ENCODE results near the gene LRSAM1.

The LRSAM1 gene

GRCh38 chr9:127490535-127491230, 39.4 kb downstream of the LRSAM1 start:
- TF ChIP-seq POLR2AphosphoS5 (IDR thresholded peaks at IDR 0.05; ENCODE audit: low read depth, low read length) (no peak), PAX5 (IDR thresholded peaks at IDR 0.05; ENCODE audit: insufficient read depth, low read length, severe bottlenecking) (no peak), POLR2A (IDR thresholded peaks at IDR 0.05; ENCODE audit: low read depth, low read length) (no peak)
- DNase-seq (ENCODE audit: insufficient read length, low spot score) = no peak
- FAIRE-seq = no peak

- FAIRE-seq (no peak), DNase-seq (ENCODE audit: insufficient read length, low spot score) (no peak)
- no peak for TF ChIP-seq POLR2AphosphoS5 (IDR thresholded peaks at IDR 0.05; ENCODE audit: low read depth, low read length)
- no peak for TF ChIP-seq SPI1 (IDR thresholded peaks at IDR 0.05; ENCODE audit: low read depth, low read length)
- no peak for TF ChIP-seq POU2F2 (IDR thresholded peaks at IDR 0.05; ENCODE audit: low read depth, low read length)
- no peak for TF ChIP-seq TAF1 (IDR thresholded peaks at IDR 0.05; ENCODE audit: low read depth, low read length)
- no peak for TF ChIP-seq PAX5 (IDR thresholded peaks at IDR 0.05; ENCODE audit: insufficient read depth, low read length, severe bottlenecking)
- no peak for TF ChIP-seq POLR2A (IDR thresholded peaks at IDR 0.05; ENCODE audit: low read depth, low read length)
Measured at GRCh38 chr9:127491516-127491915, 40.2 kb downstream of the LRSAM1 start.

DNA sequence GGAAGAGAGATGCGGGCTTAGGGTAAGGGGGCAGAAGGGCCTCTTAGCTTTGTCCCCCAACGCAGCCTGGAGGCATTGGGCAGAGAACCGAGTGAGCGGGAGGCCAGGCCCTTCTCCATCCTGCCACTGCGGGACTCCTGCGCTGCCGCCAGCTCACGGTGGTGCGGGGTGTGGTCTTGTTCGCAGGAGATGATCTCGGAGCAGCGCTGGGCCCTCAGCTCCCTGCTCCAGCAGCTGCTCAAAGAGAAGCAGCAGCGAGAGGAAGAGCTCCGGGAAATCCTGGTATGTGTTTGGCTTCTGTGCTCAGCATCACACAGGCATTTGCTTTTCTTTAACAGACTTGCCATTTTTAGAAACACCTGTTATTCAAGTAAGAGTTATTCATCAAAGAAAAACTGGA, 41.3 kb downstream of the LRSAM1 start:
- TF ChIP-seq SPI1 (IDR thresholded peaks at IDR 0.05; ENCODE audit: low read depth, low read length) (no peak), PAX5 (IDR thresholded peaks at IDR 0.05; ENCODE audit: insufficient read depth, low read length, severe bottlenecking) (no peak), POLR2AphosphoS5 (IDR thresholded peaks at IDR 0.05; ENCODE audit: low read depth, low read length) (no peak), TAF1 (IDR thresholded peaks at IDR 0.05; ENCODE audit: low read depth, low read length) (no peak), POLR2A (IDR thresholded peaks at IDR 0.05; ENCODE audit: low read depth, low read length) (no peak), POU2F2 (IDR thresholded peaks at IDR 0.05; ENCODE audit: low read depth, low read length) (no peak)
- no peak for FAIRE-seq
- DNase-seq (ENCODE audit: insufficient read length, low spot score) = no peak

GRCh38 chr9:127493592-127494303, 42.4 kb downstream of the LRSAM1 start:
- no peak for TF ChIP-seq PAX5 (IDR thresholded peaks at IDR 0.05; ENCODE audit: insufficient read depth, low read length, severe bottlenecking)
- no peak for TF ChIP-seq TAF1 (IDR thresholded peaks at IDR 0.05; ENCODE audit: low read depth, low read length)
- no peak for TF ChIP-seq POLR2AphosphoS5 (IDR thresholded peaks at IDR 0.05; ENCODE audit: low read depth, low read length)
- TF ChIP-seq POU2F2 (IDR thresholded peaks at IDR 0.05; ENCODE audit: low read depth, low read length) = no peak
- TF ChIP-seq POLR2A (IDR thresholded peaks at IDR 0.05; ENCODE audit: low read depth, low read length) = no peak
- no peak for TF ChIP-seq SPI1 (IDR thresholded peaks at IDR 0.05; ENCODE audit: low read depth, low read length)
- DNase-seq (ENCODE audit: insufficient read length, low spot score) (no peak), FAIRE-seq (no peak)

DNA sequence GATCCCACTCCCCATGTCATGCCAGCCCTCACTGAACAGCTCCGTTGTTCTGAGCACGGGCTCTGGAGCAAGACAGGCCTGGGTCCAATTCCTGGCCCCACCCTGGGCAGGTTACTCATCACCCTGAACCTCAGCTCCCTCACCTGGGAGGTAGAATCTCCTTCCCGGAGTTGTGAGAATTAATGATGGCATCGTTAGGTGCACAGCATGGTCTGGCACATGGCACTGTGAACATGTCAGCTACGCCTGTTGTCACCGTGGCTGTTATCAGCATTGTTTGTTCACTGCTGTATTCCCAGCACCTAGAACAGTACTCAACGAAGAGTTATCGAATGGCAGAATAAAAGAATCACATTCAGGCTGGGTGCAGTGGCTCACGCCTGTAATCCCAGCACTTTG, 43.0 kb downstream of the LRSAM1 start:
- FAIRE-seq (no peak), DNase-seq (ENCODE audit: insufficient read length, low spot score) (no peak)
- no peak for TF ChIP-seq TAF1 (IDR thresholded peaks at IDR 0.05; ENCODE audit: low read depth, low read length)
- no peak for TF ChIP-seq POLR2A (IDR thresholded peaks at IDR 0.05; ENCODE audit: low read depth, low read length)
- no peak for TF ChIP-seq POU2F2 (IDR thresholded peaks at IDR 0.05; ENCODE audit: low read depth, low read length)
- TF ChIP-seq SPI1 (IDR thresholded peaks at IDR 0.05; ENCODE audit: low read depth, low read length) = no peak
- TF ChIP-seq PAX5 (IDR thresholded peaks at IDR 0.05; ENCODE audit: insufficient read depth, low read length, severe bottlenecking) = no peak
- no peak for TF ChIP-seq POLR2AphosphoS5 (IDR thresholded peaks at IDR 0.05; ENCODE audit: low read depth, low read length)

DNA sequence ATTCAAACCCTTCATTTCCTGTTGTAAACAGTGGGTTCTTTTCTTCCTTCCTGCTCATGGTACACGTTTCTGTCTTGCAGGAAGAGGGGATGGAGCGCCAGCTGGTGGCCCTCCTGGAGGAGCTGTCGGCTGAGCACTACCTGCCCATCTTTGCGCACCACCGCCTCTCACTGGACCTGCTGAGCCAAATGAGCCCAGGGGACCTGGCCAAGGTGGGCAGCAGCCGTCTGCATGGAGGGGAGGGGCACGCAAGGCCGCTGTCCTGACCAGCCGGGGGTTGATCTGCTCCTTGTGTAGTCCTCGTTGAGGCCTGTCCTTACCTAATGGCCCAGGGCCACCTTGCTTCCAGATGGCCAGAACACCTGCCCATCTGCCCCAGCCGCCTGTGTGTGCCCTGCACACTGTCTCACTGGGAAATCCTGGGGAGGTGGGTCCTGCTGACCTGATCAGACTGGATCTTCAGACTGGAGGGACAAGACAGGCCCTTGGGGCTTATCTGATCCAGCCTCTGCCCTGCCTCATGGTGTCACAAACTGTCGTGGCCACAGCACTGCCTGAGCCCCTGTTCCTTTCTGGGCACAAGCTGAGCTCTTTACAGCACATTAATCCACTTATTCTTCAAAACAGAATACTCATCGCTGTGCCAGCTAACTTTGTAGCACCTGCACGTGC, 44.7 kb downstream of the LRSAM1 start:
- no peak for TF ChIP-seq POU2F2 (IDR thresholded peaks at IDR 0.05; ENCODE audit: low read depth, low read length)
- TF ChIP-seq PAX5 (IDR thresholded peaks at IDR 0.05; ENCODE audit: insufficient read depth, low read length, severe bottlenecking) = no peak
- no peak for TF ChIP-seq POLR2A (IDR thresholded peaks at IDR 0.05; ENCODE audit: low read depth, low read length)
- no peak for TF ChIP-seq POLR2AphosphoS5 (IDR thresholded peaks at IDR 0.05; ENCODE audit: low read depth, low read length)
- no peak for TF ChIP-seq TAF1 (IDR thresholded peaks at IDR 0.05; ENCODE audit: low read depth, low read length)
- TF ChIP-seq SPI1 (IDR thresholded peaks at IDR 0.05; ENCODE audit: low read depth, low read length) = no peak
- no peak for DNase-seq (ENCODE audit: insufficient read length, low spot score)

GRCh38 chr9:127496974-127497373, 45.7 kb downstream of the LRSAM1 start:
- FAIRE-seq = no peak

More for the DNA sequence above, 44.7 kb downstream of the LRSAM1 start:
- no peak for FAIRE-seq

DNA sequence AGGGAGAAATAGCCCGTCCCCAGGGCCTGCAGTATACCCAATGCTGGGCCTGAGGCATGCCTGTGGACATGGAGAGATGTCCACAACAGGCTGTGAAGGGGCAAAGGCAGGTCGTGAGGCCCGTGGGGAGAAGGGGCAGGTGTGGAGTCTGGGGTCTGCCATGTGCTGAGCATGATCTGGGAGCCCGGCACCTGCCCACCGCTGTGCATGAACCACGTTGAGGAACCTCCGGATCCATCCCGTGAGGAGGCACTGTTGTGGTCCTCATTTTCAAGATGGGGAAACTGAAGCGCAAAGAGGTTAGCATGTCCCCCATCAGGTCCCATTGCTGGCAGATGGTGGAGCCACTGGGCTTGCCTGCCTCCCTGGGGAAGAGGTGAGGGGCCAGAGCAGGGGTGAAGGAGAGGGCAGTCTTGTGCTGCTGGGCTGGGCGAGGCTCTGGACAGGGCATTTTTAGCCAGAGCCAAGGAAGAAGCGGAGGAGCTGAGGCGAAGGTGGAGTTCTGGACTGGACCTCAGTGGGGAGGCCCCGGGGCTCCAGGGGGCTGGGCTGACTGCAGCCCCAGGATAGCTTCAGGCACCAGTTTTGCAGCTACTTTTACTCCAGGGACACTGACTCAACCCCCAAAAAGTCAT, 46.5 kb downstream of the LRSAM1 start:
- FAIRE-seq (no peak), DNase-seq (ENCODE audit: insufficient read length, low spot score) (no peak)
- TF ChIP-seq POLR2AphosphoS5 (IDR thresholded peaks at IDR 0.05; ENCODE audit: low read depth, low read length) = no peak
- TF ChIP-seq POLR2A (IDR thresholded peaks at IDR 0.05; ENCODE audit: low read depth, low read length) = no peak
- no peak for TF ChIP-seq SPI1 (IDR thresholded peaks at IDR 0.05; ENCODE audit: low read depth, low read length)
- no peak for TF ChIP-seq TAF1 (IDR thresholded peaks at IDR 0.05; ENCODE audit: low read depth, low read length)
- TF ChIP-seq POU2F2 (IDR thresholded peaks at IDR 0.05; ENCODE audit: low read depth, low read length) = no peak
- no peak for TF ChIP-seq PAX5 (IDR thresholded peaks at IDR 0.05; ENCODE audit: insufficient read depth, low read length, severe bottlenecking)

More at GRCh38 chr9:127496974-127497373, 45.7 kb downstream of the LRSAM1 start:
- TF ChIP-seq POU2F2 (IDR thresholded peaks at IDR 0.05; ENCODE audit: low read depth, low read length) (no peak), PAX5 (IDR thresholded peaks at IDR 0.05; ENCODE audit: insufficient read depth, low read length, severe bottlenecking) (no peak), TAF1 (IDR thresholded peaks at IDR 0.05; ENCODE audit: low read depth, low read length) (no peak), SPI1 (IDR thresholded peaks at IDR 0.05; ENCODE audit: low read depth, low read length) (no peak), POLR2A (IDR thresholded peaks at IDR 0.05; ENCODE audit: low read depth, low read length) (no peak), POLR2AphosphoS5 (IDR thresholded peaks at IDR 0.05; ENCODE audit: low read depth, low read length) (no peak)
- DNase-seq (ENCODE audit: insufficient read length, low spot score) = no peak

DNA sequence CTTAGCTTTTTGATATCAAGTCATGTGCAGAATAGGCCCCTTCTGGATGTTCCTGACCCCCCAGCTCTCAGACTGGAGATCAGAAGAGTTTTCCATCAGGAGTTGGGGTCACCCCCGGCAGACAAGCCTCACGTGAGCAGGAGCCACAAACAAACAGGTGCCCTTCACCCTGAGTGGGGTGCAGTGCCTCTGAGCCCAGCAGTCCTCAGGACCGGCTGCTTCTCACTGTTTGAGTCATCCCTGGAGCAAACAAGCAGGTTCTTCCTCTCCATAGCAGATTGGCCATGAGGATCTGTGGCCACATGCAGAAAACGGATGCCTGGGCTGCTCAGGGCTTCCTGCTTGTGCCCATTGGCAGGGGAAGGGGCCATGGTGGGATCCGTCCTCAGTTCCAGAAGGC, 47.0 kb downstream of the LRSAM1 start:
- DNase-seq (ENCODE audit: insufficient read length, low spot score) (no peak), FAIRE-seq (no peak)
- no peak for TF ChIP-seq TAF1 (IDR thresholded peaks at IDR 0.05; ENCODE audit: low read depth, low read length)

Measured in GM12891 (cell line).